Measurements from ENCODE around the gene MAPRE2.

MAPRE2 gene

GRCh38 chr18:35186291-35187034 is 145.2 kb downstream of the MAPRE2 start:
- DNase-seq: no peak

- DNase-seq: no peak
Measured at GRCh38 chr18:35189510-35189909, 148.3 kb downstream of the MAPRE2 start.

GRCh38 chr18:35190948-35191697 is 149.9 kb downstream of the MAPRE2 start:
- DNase-seq: no peak

GRCh38 chr18:35191698-35192025 is 150.4 kb downstream of the MAPRE2 start:
- DNase-seq: no peak

GRCh38 chr18:35192415-35192814 is 151.2 kb downstream of the MAPRE2 start:
- DNase-seq: no peak

Measured in right hindlimb (tissue), 1 donor.